Hematopoietic multipotent progenitor cell treated with erythropoietin and hydrocortisone succinate and interleukin-3 and kit ligand, for 4 days (in vitro differentiated cells): Measurements from ENCODE around the gene SVBP.

Experiments
- DNase-seq: peaks from one replicate; pipeline ENCODE4 v3.0.0-alpha.2; 2015

The SVBP gene

DNA sequence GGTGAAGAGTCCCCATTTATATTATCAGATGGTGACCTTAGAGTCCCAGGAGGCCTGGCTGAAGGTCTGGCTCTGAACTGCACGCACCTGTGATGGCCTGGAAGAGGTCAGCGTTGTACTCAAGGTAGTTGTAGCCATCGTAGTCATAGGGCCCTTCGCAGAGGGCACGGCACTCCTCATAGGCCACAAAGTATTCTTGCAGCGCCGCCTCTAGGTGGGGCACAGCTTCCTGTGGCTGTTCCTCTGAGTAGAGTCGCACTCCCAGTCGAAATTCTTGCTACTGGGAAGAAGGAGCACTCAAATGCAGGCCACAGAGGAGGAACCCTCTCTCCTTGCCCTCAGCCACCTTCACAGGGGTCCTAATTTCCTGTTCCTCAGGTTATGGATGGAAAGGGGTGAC is 58.1 kb downstream of the SVBP start:
- peak; percentile 50 for DNase-seq

- DNase-seq: peak; percentile 29
Observed at GRCh38 chr1:42758641-42759040, 58.6 kb downstream of the SVBP start.

GRCh38 chr1:42757892-42758275 is 59.3 kb downstream of the SVBP start:
- DNase-seq: no peak
